H1 (cell line): ENCODE measurements around the gene SKP1. TPM values are rescaled to one million over a fixed set of nuclear protein-coding genes. Genes with fewer than 3 reads are reported as not detected.

Experiments
- CTCF ChIA-PET: fragments of 300-600 bp; sonication (Branson Sonifier 250); formaldehyde crosslinking; loops from one replicate; lab custom pipeline; 2021; ENCODE audit not compliant: partially characterized antibody; lab: Charles Lee
- POLR2A ChIA-PET: fragments of 300-600 bp; sonication (Branson Sonifier 250); formaldehyde crosslinking; loops from one replicate; lab custom pipeline; 2021; ENCODE audit warnings: inconsistent platforms; ENCODE audit not compliant: partially characterized antibody; lab: Charles Lee
- DNase-seq, 2 experiments: peaks; one replicate each; pipeline versions ENCODE4 v3.0.0 to v3.0.0-alpha.2; 2010 to 2022; ENCODE audit warnings: low spot score in 2 of 2, low read depth in 1 of 2, mixed read lengths in 1 of 2
- FAIRE-seq: peaks from 2 replicates; lab custom pipeline; 2011; peaks lifted over from hg19 to GRCh38; lab: Jason Lieb, UNC
- H2AFZ ChIP-seq: 2 replicates; pipeline ENCODE4 v1.8.1; 2012; ENCODE audit warnings: low read length, inconsistent platforms
- H2AK5ac ChIP-seq: 2 replicates; pipeline ENCODE4 v1.6.1; 2013; ENCODE audit warnings: low read depth, low read length
- H2BK120ac ChIP-seq: replicated peaks from 2 replicates; pipeline ENCODE3; 2013; ENCODE audit warnings: low read depth, low read length, inconsistent platforms
- H2BK12ac ChIP-seq: 2 replicates; pipeline ENCODE4 v1.6.1; 2013; ENCODE audit warnings: low read depth, low read length
- H2BK15ac ChIP-seq: 2 replicates; pipeline ENCODE4 v1.6.1; 2013; ENCODE audit warnings: low read length
- H2BK20ac ChIP-seq: 2 replicates; pipeline ENCODE4 v1.6.1; 2013; ENCODE audit warnings: low read length
- H2BK5ac ChIP-seq: 2 replicates; pipeline ENCODE4 v1.6.1; 2013; ENCODE audit warnings: low read depth, low read length
- H3K14ac ChIP-seq: 2 replicates; pipeline ENCODE4 v1.6.1; 2013; ENCODE audit warnings: inconsistent platforms; ENCODE audit not compliant: insufficient read length
- H3K18ac ChIP-seq: 2 replicates; pipeline ENCODE4 v1.6.1; 2013; ENCODE audit warnings: low read length; ENCODE audit errors: extremely low read depth
- H3K23ac ChIP-seq: 2 replicates; pipeline ENCODE4 v1.6.1; 2013; ENCODE audit warnings: inconsistent platforms; ENCODE audit not compliant: insufficient read length
- H3K23me2 ChIP-seq: 2 replicates; pipeline ENCODE4 v1.6.1; 2013; ENCODE audit warnings: low read depth, low read length
- H3K27ac ChIP-seq: 2 replicates; pipeline ENCODE4 v1.6.1; 2011; ENCODE audit warnings: low read depth, low read length, inconsistent platforms
- H3K27me3 ChIP-seq, 4 experiments: replicated peaks in 1 of 4; 1 replicate in 1 of 4; 2 replicates in 3 of 4; pipeline versions ENCODE4 v1.6.1 to v1.8.1; 2011 to 2013; ENCODE audit warnings: low read length in 3 of 4, mild to moderate bottlenecking in 3 of 4, inconsistent platforms in 2 of 4, mixed read lengths in 2 of 4, moderate library complexity in 1 of 4; ENCODE audit not compliant: control insufficient read depth in 3 of 4, insufficient read depth in 3 of 4; ENCODE audit errors: extremely low read depth in 1 of 4
- H3K36me3 ChIP-seq, 4 experiments: 2 replicates each; pipeline versions ENCODE4 v1.6.1 to v1.8.1; 2011 to 2013; ENCODE audit warnings: mild to moderate bottlenecking in 4 of 4, low read length in 3 of 4, moderate library complexity in 2 of 4, control low read depth in 1 of 4, inconsistent platforms in 1 of 4; ENCODE audit not compliant: insufficient read depth in 4 of 4, control insufficient read depth in 2 of 4
- H3K4ac ChIP-seq: replicated peaks from 2 replicates; pipeline ENCODE3; 2013; ENCODE audit warnings: low read length, low read depth, mixed read lengths, inconsistent platforms; ENCODE audit not compliant: insufficient read length
- H3K4me1 ChIP-seq, 4 experiments: replicated peaks in 1 of 4; 1 replicate in 1 of 4; 2 replicates in 3 of 4; pipeline versions ENCODE4 v1.6.1 to v1.8.1; 2011 to 2013; ENCODE audit warnings: low read length in 3 of 4, inconsistent platforms in 2 of 4, mixed read lengths in 1 of 4; ENCODE audit not compliant: insufficient read depth in 4 of 4, control insufficient read depth in 3 of 4
- H3K4me2 ChIP-seq, 2 experiments: 2 replicates each; pipeline versions ENCODE4 v1.6.1 to v1.8.1; 2011 to 2013; ENCODE audit warnings: low read depth in 2 of 2, low read length in 2 of 2, control low read depth in 1 of 2, inconsistent platforms in 1 of 2, mild to moderate bottlenecking in 1 of 2; ENCODE audit not compliant: insufficient read depth in 1 of 2
- H3K4me3 ChIP-seq, 4 experiments: fragments of 200-600, 300-600 bp in 1 of 4; sonication (generic), shearing (Covaris generic), sonication (Bioruptor Twin) in 1 of 4; 2 replicates each; pipeline versions ENCODE4 v1.5.1 to v1.8.1; 2011 to 2016; ENCODE audit warnings: low read length in 4 of 4, low read depth in 3 of 4, control low read depth in 2 of 4, inconsistent platforms in 2 of 4, mild to moderate bottlenecking in 2 of 4, mixed read lengths in 1 of 4, moderate library complexity in 1 of 4; ENCODE audit not compliant: insufficient read depth in 2 of 4; ENCODE audit errors: extremely low read depth in 1 of 4
- H3K56ac ChIP-seq: replicated peaks from 2 replicates; pipeline ENCODE3; 2013; ENCODE audit warnings: low read depth, mild to moderate bottlenecking, mixed read lengths, low read length, inconsistent platforms; ENCODE audit not compliant: insufficient read length
- H3K79me1 ChIP-seq: 2 replicates; pipeline ENCODE4 v1.6.1; 2013; ENCODE audit warnings: low read depth, low read length, control low read depth
- H3K79me2 ChIP-seq, 2 experiments: 2 replicates each; pipeline versions ENCODE4 v1.6.1 to v1.8.1; 2012 to 2013; ENCODE audit warnings: low read length in 2 of 2, mild to moderate bottlenecking in 2 of 2, inconsistent platforms in 1 of 2; ENCODE audit not compliant: insufficient read depth in 2 of 2, control insufficient read depth in 1 of 2
- H3K9ac ChIP-seq, 4 experiments: replicated peaks in 1 of 4; 1 replicate in 1 of 4; 2 replicates in 3 of 4; pipeline versions ENCODE4 v1.6.1 to v1.8.1; 2011 to 2013; ENCODE audit warnings: low read depth in 3 of 4, low read length in 3 of 4, control low read depth in 2 of 4, mild to moderate bottlenecking in 2 of 4, moderate library complexity in 2 of 4, inconsistent platforms in 1 of 4; ENCODE audit errors: extremely low read depth in 1 of 4
- H3K9me3 ChIP-seq, 2 experiments: 2 replicates each; pipeline versions ENCODE4 v1.6.1 to v1.8.1; 2012 to 2013; ENCODE audit warnings: mild to moderate bottlenecking in 2 of 2, moderate library complexity in 2 of 2, control low read depth in 1 of 2, inconsistent platforms in 1 of 2, low read depth in 1 of 2, low read length in 1 of 2, mixed read lengths in 1 of 2; ENCODE audit not compliant: insufficient read depth in 2 of 2
- H4K20me1 ChIP-seq, 2 experiments: replicated peaks in 1 of 2; 2 replicates each; pipeline versions ENCODE3 to v1.8.1; 2011 to 2013; ENCODE audit warnings: inconsistent platforms in 2 of 2, low read length in 2 of 2, mild to moderate bottlenecking in 1 of 2; ENCODE audit not compliant: insufficient read depth in 2 of 2, control insufficient read depth in 1 of 2
- H4K5ac ChIP-seq: 2 replicates; pipeline ENCODE4 v1.6.1; 2013; ENCODE audit warnings: low read length, low read depth, mixed read lengths, inconsistent platforms; ENCODE audit not compliant: insufficient read length
- H4K8ac ChIP-seq: 2 replicates; pipeline ENCODE4 v1.8.0; 2013; ENCODE audit warnings: mild to moderate bottlenecking, moderate library complexity, low read length, inconsistent platforms; ENCODE audit not compliant: insufficient read depth; ENCODE audit errors: extremely low read depth
- H4K91ac ChIP-seq: replicated peaks from 2 replicates; pipeline ENCODE3; 2013; ENCODE audit warnings: low read length, mixed read lengths, inconsistent platforms; ENCODE audit not compliant: insufficient read length
- CEBPB ChIP-seq: IDR thresholded peaks from 2 replicates; pipeline ENCODE4 v1.6.1; 2012; ENCODE audit warnings: low read depth, low read length
- EP300 ChIP-seq, 2 experiments: IDR thresholded peaks; 1 replicate in 1 of 2; 2 replicates in 1 of 2; pipeline ENCODE4 v1.6.1; 2011 to 2012; ENCODE audit warnings: low read depth in 2 of 2, low read length in 2 of 2, mild to moderate bottlenecking in 2 of 2, borderline replicate concordance in 1 of 2, inconsistent platforms in 1 of 2, moderate library complexity in 1 of 2
- FOSL1 ChIP-seq: IDR thresholded peaks from 2 replicates; pipeline ENCODE4 v1.6.1; 2011; ENCODE audit warnings: mild to moderate bottlenecking, low read depth, low read length, moderate library complexity; ENCODE audit not compliant: insufficient read depth
- KDM1A ChIP-seq: fragments of 200-600, 300-600 bp; sonication (generic); IDR thresholded peaks from 2 replicates; pipeline ENCODE4 v1.7.1; 2016; ENCODE audit warnings: mild to moderate bottlenecking, low read length, borderline replicate concordance
- SIN3A ChIP-seq, 2 experiments: IDR thresholded peaks in 1 of 2; conservative IDR thresholded peaks in 1 of 2; 2 replicates each; pipeline ENCODE4 v1.6.1; 2011 to 2012; ENCODE audit warnings: low read length in 2 of 2, improper control_type of control experiment in 1 of 2, low read depth in 1 of 2, mild to moderate bottlenecking in 1 of 2
- SUZ12 ChIP-seq: fragments of 200-600 bp; sonication (generic); IDR thresholded peaks from 2 replicates; pipeline ENCODE4 v1.6.1; 2012; ENCODE audit warnings: mild to moderate bottlenecking, inconsistent platforms, low read length, moderate library complexity, mixed read lengths
- WGBS, 2 experiments: shearing (Covaris generic) in 1 of 2; methylation state at CpG; one replicate each; pipeline versions ENCODE4 v1.1.6 to v1.1.7; 2013 to 2015; ENCODE audit warnings: low lambda C conversion rate in 2 of 2, mixed read lengths in 2 of 2, inconsistent platforms in 1 of 2, low coverage in 1 of 2, missing lambda C conversion rate in 1 of 2; ENCODE audit not compliant: insufficient replicate concordance in 2 of 2, insufficient coverage in 1 of 2, insufficient read length in 1 of 2; ENCODE audit errors: extremely low coverage in 1 of 2, missing lambda C conversion rate in 1 of 2; 5-methylcytosine and 5-hydroxymethylcytosine counted together
- polyA plus RNA-seq, 7 experiments: library from polyadenylated mRNA; depleted of rRNA in 3 of 7; stranded (reverse) in 5 of 7; unstranded in 2 of 7; fragments of >200 nt in 5 of 7; fragments of 200-250 nt in 2 of 7; gene quantifications; 1 replicate in 5 of 7; 2 replicates in 1 of 7; 4 replicates in 1 of 7; pipeline versions ENCODE4 v1.2.1 to v1.2.3, GENCODE V29; 2011 to 2013; ENCODE audit warnings: missing spikeins in 2 of 7, mixed read lengths in 2 of 7
- total RNA-seq: library from RNA; stranded (reverse); fragmentation: NEBNext Ultra II Directional; extraction: Animal tissue kit (Norgen Biotek cat#: 25700); gene quantifications from 2 replicates; pipeline ENCODE4 v1.2.1, GENCODE V29; 2021

SKP1 gene
- total and polyA plus RNA-seq, 2 of the 8 experiments (the other 6 are each of a cell fraction or from before 2014, with no cell fraction given) = 163 to 332 TPM

- Histone ChIP-seq H3K27ac (no peak overlapping the region), H3K14ac (no peak overlapping the region)
These were observed 18.9 kb upstream of the SKP1 start for GRCh38 chr5:134195666-134196065.

More at GRCh38 chr5:134195666-134196065, 18.9 kb upstream of the SKP1 start:
- H2BK20ac ChIP-seq = no peak overlapping the region
- H2BK15ac ChIP-seq = no peak overlapping the region
- H2AFZ ChIP-seq = no peak overlapping the region
- no peaks in the 10 kb centered on the region for H3K4me1 ChIP-seq
- no peak overlapping the region for H3K4me2 ChIP-seq
- H3K4ac ChIP-seq = no peak overlapping the region
- H3K56ac ChIP-seq = no peak overlapping the region
- H2BK120ac ChIP-seq = no peak overlapping the region
- H2BK5ac ChIP-seq = no peak overlapping the region
- no peak overlapping the region for H2BK12ac ChIP-seq
- no peak overlapping the region for H4K91ac ChIP-seq
- TF ChIP-seq CEBPB (no peak), FOSL1 (no peak), SUZ12 (no peak), KDM1A (no peak), EP300 (IDR thresholded peaks at IDR 0.05; ENCODE audit: borderline replicate concordance in 1 of 2, low read depth in 2 of 2, low read length in 2 of 2) (no peak), SIN3A (conservative IDR thresholded peaks at IDR 0.05 in 1 of 2, IDR thresholded peaks at IDR 0.05 in 1 of 2; ENCODE audit: low read depth in 1 of 2, low read length in 2 of 2) (no peak)
- TF ChIP-seq, all 59 proteins: peak for 0
- WGBS, 2 experiments = 85% methylated on average over 5 of the region's 5 CpGs; no CpG with 5 or more reads in 1 of the 2 experiments
- Histone ChIP-seq H3K79me1 (peaks cover 3% of the 10 kb centered on the region; the same call in 1 of the 2 replicates), H3K4me3 (no peak overlapping the region), H3K27me3 (peaks cover 0 to 1% (median 0%) of the 10 kb centered on the region in 4 experiments; a peak in 1 of 7 replicates), H4K5ac (no peak overlapping the region), H3K23ac (no peak overlapping the region), H4K20me1 (peaks cover 0 to 7% of the 10 kb centered on the region in 2 experiments), H3K9ac (no peak overlapping the region), H3K18ac (no peak overlapping the region), H3K36me3 (peaks cover 22 to 51% (median 39%) of the 10 kb centered on the region in 4 experiments), H3K23me2 (no peaks in the 10 kb centered on the region), H3K79me2 (peaks cover 0 to 8% of the 10 kb centered on the region in 2 experiments; a peak in 2 of 4 replicates), H2AK5ac (no peak overlapping the region), H4K8ac (no peak overlapping the region), H3K9me3 (no peaks in the 10 kb centered on the region)
- CTCF ChIA-PET = interaction anchor here (0.6 to 2.4 kb wide), 4 partner anchors 12 to 392 kb away, joined by 3 to 7 read pairs (median 4); no protein-coding TSS in a partner anchor
- FAIRE-seq = no peak
- DNase-seq = no peak
- POLR2A ChIA-PET = interaction anchor here (0.9 to 2.8 kb wide), 7 partner anchors 10 to 31 kb away, joined by 3 to 8 read pairs (median 6); partner anchors contain the start of genes PPP2CA and SKP1
